Measurements from ENCODE around the gene GLI3. TPM values are rescaled to one million over a fixed set of nuclear protein-coding genes. Genes with fewer than 3 reads are reported as not detected.

Gene GLI3
- total RNA-seq, 1 experiment from 2014 or later, result not detected

DNA sequence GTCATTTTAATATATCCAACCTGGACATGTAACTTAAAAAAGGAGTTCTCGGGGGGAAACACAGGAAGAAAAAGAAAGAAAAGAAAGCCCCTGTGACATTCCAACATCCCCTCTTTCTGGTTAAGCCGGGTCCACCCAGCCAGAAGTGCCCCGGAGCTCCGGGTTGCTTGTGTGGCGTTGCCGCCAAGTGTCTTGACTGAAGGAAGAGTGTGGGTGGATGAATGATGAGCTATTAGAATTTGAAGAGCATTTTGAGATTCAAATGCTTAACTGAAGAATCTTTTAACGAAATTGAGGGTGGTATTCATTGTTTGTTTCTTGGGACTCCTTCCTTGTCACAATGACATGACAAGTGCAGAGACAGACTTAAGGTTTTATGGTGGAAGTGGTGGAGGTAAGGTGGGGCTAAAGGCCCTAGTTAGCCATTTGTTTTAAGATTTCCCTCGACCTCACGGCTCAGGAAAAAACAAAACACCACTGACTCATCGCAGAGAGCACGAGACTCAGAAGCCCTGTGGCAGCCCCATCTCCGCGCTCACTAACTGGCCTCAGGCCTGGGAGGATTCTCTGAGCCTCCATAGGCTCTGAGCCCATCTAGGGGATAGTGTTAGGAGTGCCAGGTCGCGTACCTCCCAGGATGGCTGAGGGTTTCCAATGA lies 1.8 kb upstream of the GLI3 start:
- in situ Hi-C loops (cut with HindIII; ENCODE audit: low sequenced_read_pairs), result no loop called here
- DNase-seq (ENCODE audit: low spot score), result no peak

DNA sequence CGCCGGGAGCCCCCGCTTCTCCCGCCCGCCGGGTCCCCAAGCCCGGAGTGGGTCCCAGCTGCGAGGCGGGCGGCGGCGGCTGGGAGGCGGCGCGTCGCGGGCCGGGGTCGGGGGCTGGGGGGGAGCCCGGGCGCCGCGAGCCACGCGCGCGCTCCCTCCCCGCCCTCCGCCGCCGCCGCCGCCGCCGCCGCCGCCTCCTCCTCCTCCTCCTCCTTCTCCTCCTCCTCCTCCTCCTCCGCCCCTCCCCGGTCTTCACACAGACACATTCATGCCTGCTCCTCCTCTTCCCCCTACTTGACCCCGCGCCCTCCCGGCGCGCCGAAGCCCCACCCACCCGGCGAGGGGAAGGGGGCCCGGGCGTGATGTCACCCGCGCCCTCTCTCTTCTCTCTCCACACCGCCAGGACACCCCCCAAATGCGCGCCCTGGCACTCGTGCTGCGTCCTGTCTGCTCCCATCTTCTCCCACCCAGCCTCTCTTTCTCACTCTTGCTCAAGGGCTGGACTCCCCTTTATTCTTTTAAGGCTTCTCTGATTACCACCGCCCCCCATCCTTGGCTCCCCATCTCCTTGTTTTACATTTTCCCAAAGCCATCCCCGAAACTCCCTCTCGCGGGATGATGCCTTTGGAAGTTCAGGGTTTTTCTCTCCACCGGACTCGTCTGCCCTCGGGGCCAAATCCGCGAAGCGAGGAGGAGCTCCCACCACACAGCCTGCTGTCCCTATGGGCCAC lies 967 bp upstream of the GLI3 start:
- in situ Hi-C loops (cut with HindIII; ENCODE audit: low sequenced_read_pairs), result no loop called here
- no peak for DNase-seq (ENCODE audit: low spot score)

DNA sequence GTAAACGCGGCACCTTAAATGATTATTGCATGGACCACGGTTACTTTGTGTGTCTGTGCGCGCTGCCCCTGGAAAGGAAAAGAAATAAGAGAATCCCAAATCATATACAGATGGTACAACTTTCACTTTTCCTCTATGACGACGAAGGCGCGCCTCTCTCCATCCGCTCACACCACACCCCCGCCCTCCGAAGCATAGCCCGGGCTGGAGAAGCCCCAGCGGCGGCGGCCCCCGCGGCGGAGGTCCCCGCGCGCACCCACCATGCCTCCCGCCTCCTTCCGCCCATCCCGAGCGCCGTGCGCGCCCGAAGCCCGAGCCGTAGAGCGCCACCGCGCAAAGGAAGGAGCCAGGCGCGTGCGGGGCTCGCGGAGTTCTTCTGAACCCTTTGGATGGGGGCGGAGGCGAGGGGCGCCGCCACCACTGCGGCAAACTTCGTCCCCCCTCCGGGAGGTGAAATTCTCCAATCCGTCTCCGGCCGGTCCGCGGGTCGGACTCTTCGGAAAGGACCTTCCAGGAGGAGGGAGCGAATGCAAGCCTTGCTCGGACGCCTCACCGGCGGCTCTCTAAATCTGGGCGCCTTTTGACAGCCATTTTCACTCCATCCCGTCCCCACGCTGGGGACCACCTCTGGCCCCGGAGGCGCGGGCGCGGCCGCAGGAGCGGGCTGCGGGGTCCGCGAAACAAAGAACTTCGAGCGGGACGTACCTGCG lies 588 bp downstream of the GLI3 start:
- no peak for DNase-seq (ENCODE audit: low spot score)
- in situ Hi-C loops (cut with HindIII; ENCODE audit: low sequenced_read_pairs), result no loop called here

DNA sequence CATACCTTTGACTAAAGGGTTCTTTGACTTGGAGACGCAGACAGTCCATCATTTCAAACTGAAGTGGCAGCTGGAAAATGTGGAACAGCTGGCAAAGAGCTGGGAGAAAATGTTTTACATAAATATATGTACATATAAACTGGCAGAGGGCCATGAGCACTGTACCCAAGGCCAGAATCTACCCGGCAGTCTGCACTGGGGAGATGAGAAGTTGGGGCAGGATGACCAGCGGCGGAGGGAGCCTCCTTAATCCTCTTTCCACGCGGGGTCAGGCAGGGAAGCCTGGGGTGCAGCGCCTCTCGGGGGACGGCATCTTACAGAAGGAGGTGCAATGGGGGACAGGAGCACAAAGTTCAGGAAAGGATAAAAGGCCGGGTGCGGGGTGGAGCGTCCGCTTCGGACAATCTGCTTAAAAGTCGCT lies 1.3 kb downstream of the GLI3 start:
- in situ Hi-C loops (cut with HindIII; ENCODE audit: low sequenced_read_pairs), result no loop called here
- DNase-seq (ENCODE audit: low spot score), result no peak

DNA sequence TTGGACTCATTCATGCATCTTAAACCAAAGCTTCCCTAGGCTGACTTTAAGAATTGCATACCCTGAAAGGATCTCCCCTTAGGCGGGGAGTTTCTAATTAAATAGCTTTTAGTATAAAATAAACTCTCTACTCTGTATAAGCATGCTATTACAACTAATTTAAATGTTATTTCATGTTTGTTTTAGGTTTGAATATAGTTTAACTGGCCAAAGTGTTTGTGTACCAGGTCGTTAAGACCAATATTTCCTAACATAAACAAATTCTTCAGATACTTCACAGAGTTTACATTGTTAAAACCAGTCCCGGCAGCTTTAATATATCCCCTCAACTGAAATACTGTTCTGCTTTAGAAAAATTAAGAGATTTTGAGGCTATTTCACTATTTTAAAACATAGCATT lies 2.3 kb downstream of the GLI3 start:
- no peak for DNase-seq (ENCODE audit: low spot score)
- in situ Hi-C loops (cut with HindIII; ENCODE audit: low sequenced_read_pairs), result no loop called here

DNA sequence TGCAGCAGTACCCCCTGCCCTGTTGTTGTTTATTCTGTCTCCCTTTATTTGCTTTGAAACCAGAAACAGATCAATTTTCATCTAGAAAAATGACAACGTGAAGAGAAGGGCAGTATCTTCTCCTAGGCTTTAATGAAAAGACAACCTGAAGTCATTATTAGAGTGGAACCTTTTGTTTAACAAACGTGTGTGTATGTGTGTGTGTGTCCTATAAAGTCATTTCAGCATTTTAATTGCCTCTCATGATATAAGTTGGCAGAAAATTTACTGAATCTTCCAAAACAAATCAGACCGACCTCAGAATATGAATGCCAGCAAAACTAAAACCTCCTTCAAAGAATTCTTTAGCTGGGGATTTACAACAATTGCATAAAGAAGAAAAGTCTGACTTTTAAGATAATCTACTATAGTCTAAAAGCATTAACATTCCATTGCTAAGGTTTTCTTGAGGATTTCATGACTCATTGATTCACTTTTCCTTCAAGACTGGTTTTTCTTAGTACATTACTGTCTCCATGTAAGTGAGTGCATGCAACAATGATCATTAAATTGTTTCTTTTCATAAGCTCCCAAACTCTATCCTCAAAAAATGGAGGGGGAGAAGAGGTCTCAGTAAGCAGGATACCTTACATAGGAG lies 3.2 kb downstream of the GLI3 start:
- in situ Hi-C loops (cut with HindIII; ENCODE audit: low sequenced_read_pairs), result no loop called here
- DNase-seq (ENCODE audit: low spot score), result no peak

DNA sequence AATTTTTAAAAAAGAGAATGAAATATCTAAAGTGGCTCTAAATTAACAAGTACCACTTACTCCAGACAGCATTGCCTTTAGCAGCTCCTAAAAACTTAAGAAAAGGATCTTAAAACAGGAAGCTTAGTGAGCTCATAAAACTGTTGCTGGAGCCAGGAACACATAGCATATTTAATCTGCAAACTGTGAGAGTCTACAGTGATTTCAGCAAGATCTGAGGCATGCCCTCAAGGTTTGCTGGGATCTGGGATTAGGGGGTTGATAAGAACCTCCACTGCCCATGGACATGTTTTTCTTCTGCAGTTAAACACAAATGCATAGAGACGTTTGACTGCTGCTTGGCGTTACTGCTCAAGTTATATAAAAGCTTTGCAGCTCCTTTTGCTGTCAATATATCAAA lies 3.8 kb downstream of the GLI3 start:
- in situ Hi-C loops (cut with HindIII; ENCODE audit: low sequenced_read_pairs), result no loop called here
- no peak for DNase-seq (ENCODE audit: low spot score)

DNA sequence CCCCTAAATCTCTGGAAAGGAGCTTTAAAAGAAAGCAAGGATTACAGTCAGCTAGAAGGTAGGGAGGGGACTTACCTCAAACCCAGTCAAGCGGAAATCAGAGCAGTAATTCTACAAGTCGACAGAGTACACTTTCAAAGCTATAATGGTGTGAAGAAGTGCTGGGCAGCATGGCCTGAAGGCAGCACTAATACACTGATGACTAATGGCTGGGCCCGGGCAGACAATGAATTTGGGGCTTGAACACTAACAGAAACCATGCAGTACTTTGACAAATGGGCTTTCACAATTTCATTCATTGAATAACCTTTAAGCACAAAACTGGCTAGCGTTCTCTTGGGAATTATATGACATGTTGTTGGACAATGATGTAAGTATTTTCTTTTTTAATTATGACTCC lies 4.7 kb downstream of the GLI3 start:
- DNase-seq (ENCODE audit: low spot score), result no peak
- in situ Hi-C loops (cut with HindIII; ENCODE audit: low sequenced_read_pairs), result no loop called here

DNA sequence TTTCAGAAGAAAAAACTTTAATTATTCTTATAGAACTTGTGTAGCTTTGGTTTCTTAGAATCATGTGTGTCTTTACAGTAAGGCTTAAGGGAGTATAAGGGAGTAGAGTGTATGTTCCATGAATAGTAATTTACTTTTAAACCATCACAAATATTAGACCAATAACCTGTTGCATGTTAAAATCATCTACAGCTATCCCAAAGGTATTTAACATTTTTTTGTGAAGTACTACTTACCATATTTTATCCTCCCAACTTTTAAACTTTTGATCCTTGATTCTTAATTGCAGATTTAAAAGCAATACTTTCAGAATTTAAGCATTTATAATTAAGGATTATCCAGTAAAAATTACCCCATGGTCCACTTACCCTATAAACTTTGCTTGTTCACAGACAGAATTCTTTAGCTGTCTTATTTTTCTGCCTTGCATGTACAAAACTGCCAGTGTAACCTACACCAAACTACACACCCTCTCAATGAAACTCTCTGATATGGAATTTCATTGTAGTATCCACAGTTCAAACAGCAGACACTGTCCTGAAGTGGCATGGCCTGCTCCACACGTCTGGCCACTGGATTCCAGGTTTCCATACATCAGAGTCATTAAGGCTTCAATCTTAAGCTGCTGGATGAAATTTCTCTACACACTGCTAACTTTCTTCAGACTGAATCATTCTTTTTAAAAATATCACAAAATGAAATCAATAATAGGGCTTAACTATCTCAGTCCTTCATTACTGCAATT lies 5.8 kb downstream of the GLI3 start:
- DNase-seq (ENCODE audit: low spot score), result no peak
- in situ Hi-C loops (cut with HindIII; ENCODE audit: low sequenced_read_pairs), result no loop called here

DNA sequence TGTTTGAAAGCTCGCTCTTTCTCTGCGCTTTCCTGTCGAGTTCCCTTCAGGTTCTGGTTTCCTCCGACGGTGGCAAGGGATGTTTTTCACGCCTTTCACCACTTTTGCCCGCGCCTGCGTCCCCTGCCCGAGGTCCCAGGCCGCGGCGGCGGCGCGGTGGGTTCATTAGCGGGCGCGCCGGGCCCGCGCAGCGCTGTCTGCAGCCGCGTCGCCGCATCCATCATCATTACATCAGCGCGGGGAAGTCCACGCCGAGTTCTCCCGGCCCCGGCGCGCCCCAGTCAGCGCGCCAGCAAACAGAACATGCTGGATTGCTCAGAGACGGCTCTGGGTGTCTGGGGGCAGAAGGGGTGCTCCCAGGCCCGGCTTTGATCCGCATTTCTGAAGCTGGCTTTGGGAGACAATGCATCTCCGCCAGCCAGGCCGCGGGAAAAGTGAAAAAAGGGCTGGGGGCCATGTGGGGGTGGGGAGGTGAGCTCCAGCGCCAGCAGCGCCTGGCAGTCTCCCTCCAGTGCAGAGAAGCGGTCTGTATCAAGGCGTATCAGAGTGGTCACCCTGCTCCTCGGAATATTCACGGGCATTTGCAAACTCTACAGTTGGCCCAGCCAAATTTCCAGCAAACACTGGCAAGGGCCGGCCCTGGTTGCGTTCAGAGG lies 8.9 kb downstream of the GLI3 start:
- in situ Hi-C loops (cut with HindIII; ENCODE audit: low sequenced_read_pairs), result no loop called here
- DNase-seq (ENCODE audit: low spot score), result no peak

DNA sequence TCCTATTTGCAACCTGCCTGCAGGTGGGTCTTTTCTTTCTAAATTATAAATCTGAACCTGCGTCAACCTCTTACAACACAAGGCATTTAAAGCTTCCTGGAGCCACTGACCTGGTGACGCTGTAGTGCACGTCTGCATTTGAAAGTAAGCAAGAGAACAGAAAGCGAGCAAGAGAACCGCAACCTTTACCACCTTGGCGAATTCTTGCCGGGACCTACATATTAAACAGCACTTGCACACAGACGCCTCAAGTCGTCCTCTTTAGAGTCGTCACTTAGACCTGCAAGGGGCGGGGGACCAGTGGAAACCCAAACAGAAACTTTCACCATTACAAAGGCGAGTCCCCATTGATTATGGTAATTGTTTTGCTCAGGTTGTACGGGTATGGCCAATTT lies 9.5 kb downstream of the GLI3 start:
- DNase-seq (ENCODE audit: low spot score), result no peak
- in situ Hi-C loops (cut with HindIII; ENCODE audit: low sequenced_read_pairs), result no loop called here

DNA sequence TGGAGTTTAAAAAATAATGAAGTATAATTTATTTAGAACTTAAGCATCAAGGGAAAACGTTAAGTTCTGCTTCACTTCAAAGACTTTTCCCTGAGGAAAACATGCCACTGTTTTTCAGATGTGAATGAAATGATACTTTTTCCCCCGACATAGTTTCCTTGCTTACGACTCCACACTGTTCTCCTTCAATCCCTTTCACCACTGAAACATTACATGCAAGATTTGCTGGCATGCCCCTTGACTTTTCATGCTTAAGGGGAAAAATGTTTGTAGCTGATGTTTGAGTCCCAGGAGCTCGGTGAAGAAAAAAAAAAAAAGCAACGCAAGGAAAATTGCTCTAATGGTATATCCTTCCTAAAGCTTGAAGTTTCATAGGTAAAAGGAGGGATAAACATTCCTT lies 10.0 kb downstream of the GLI3 start:
- in situ Hi-C loops (cut with HindIII; ENCODE audit: low sequenced_read_pairs), result no loop called here
- no peak for DNase-seq (ENCODE audit: low spot score)

DNA sequence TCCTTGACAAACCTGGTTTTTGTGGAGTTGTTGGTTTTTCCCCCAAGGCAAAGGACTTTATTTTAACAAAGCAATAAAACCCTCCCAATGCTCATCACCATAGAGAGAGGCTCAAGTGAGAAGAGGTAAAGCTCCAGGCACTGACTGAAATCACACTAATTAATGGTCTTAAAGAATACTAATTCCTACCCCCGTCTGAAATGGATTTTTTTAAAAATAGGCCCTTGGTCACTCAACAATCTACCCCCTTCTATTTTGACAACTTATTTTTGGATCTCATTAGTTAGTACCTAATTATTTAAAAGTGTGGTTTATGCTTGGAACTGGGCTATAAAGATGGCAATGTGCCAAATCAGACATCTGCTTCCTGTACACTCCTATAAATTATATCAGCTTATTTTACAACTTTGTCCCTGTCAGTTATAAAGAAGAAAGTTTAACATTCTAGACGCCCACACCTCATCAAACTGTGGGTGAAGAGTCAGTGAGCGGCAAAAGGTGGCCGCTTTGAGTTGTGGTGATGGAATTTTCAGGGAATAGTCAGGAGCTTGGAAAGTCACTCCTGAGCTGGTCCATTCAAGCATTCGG lies 10.6 kb downstream of the GLI3 start:
- in situ Hi-C loops (cut with HindIII; ENCODE audit: low sequenced_read_pairs), result no loop called here
- no peak for DNase-seq (ENCODE audit: low spot score)

DNA sequence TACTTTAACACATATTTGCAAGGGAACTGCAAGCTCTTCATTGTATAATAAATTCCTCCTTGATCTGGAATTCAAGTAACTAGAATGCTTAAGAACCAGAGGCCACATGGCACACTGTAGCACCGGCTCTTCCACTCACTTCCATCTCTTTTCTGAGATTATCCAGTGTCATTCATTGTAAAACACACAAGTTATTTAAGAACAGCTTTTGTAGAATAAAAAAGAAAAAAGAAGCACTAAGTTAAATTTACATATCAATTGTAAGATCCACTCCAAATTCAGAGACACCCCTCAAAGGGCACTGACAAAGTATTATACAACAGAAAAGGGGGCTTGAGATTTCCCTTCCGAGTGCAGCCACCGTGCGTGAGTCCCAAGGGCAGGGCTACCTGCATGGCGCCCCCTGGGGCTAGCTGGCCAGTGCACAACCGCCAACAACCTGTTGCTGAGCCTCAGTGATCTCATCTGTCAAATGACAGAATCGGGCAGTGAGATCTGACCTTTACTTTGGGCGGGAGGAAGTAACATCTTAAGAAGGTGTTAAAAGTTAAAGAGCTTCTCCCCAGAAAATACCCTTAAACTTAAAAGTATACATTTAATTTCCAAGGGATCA lies 12.5 kb downstream of the GLI3 start:
- in situ Hi-C loops (cut with HindIII; ENCODE audit: low sequenced_read_pairs), result no loop called here
- DNase-seq (ENCODE audit: low spot score), result no peak

DNA sequence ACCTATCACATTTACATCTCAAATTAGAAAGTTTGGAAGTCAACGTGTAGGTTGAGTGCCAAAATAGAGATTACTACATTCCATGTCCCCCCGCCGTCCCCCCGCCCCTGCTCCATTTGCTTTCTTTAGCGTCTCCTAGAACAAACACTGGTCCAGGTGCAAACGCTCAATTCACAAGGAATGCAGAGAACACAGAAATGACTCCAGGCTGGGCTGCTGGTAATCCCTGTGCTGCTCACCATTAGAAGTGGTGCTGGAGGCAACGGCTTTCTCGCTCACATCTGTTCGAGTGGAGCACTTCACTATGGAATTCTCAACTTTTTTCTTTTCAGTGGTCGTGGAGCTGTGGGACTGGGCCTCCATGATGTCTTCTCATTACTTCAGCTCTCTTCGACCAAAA lies 14.1 kb downstream of the GLI3 start:
- DNase-seq (ENCODE audit: low spot score), result no peak
- in situ Hi-C loops (cut with HindIII; ENCODE audit: low sequenced_read_pairs), result no loop called here

DNA sequence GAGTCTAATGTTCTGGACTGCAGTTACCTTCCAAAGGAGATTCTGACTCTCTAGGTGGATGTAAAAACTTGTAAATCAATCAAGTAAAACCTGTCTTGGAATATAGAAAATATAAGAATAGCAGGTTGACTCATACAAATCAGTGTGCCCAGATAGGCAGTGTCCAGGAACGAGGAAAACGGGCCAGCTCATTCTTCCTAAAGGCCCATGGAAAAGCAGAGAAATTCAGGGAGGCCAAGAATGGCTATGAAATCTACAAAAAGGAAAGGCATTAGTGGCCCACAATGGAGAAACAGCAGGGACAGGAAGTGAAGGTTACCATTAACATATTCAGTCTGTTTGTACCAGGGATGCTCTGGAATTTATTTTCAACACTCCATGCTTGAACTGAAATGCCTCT lies 14.9 kb downstream of the GLI3 start:
- in situ Hi-C loops (cut with HindIII; ENCODE audit: low sequenced_read_pairs), result no loop called here
- DNase-seq (ENCODE audit: low spot score), result no peak

DNA sequence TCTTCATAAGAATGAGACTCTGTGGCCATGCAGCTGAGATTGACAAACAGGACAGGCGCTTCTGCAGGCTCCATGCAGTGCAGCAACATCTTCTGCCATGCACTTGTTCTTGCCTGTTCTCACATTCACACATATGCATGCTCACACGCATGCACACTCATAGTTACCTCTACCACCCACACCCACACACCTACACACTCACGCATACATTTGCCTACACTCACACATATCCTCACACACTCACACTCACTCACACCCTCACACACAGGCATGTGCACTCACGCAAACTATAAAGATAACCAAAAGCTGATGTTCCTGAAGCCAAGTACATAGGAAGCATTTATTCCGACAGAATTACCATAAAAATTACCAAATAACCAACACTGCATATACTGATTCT lies 15.7 kb downstream of the GLI3 start:
- DNase-seq (ENCODE audit: low spot score), result no peak
- in situ Hi-C loops (cut with HindIII; ENCODE audit: low sequenced_read_pairs), result no loop called here

DNA sequence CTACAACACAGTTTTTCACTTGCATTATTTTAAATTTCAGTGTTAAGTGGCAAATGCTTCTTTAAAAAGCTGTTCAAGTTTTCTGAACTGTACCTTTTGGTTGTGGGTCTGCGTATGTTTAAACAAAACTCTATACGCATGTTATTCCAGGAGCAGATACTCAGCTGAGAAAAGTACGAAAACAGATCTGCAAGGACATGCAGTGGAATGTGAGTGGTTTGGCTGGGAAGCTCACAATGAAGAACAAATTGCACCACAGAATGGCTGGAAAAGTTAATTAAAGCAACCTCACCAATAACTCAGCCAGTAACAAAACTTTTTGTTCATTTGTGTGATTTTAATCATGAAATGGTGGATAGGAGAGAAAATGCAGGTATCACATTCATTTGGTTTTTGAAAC lies 17.6 kb downstream of the GLI3 start:
- in situ Hi-C loops (cut with HindIII; ENCODE audit: low sequenced_read_pairs), result no loop called here
- DNase-seq (ENCODE audit: low spot score), result no peak

All from G401 (cell line).